Gastrocnemius medialis (tissue), 4 donors: ENCODE measurements around the gene PSMD7. TPM values are rescaled to one million over a fixed set of nuclear protein-coding genes. Genes with fewer than 3 reads are reported as not detected.

Experiments used
- ATAC-seq, 2 donors: fragments of 150-250 bp; one replicate each; pipeline ENCODE4 v1.9.1; 2016
- DNase-seq, 2 donors: peaks; one replicate each; pipeline ENCODE4 v3.0.0-alpha.2; 2019
- H3K27ac ChIP-seq, 4 donors: fragments of 200-600 bp; sonication (generic); 1 replicate in 1 of 4; 2 replicates in 3 of 4; pipeline ENCODE4 v1.5.1; 2016 to 2018; ENCODE audit warnings: mild to moderate bottlenecking in 2 of 4, moderate library complexity in 1 of 4
- H3K27me3 ChIP-seq, 3 donors: fragments of 200-600 bp; sonication (generic) in 2 of 3; 1 replicate in 1 of 3; 2 replicates in 2 of 3; pipeline versions ENCODE4 v1.5.1 to v1.6.0; 2016 to 2019; ENCODE audit warnings: mild to moderate bottlenecking in 1 of 3, moderate library complexity in 1 of 3
- H3K36me3 ChIP-seq, 2 donors: fragments of 200-600 bp; sonication (generic) in 1 of 2; one replicate each; pipeline ENCODE4 v1.5.1; 2017 to 2018
- H3K4me1 ChIP-seq, 2 donors: fragments of 200-600 bp; sonication (generic) in 1 of 2; one replicate each; pipeline ENCODE4 v1.5.1; 2016 to 2017; ENCODE audit warnings: mild to moderate bottlenecking in 2 of 2
- H3K4me3 ChIP-seq, 4 donors: fragments of 200-600 bp; sonication (generic) in 3 of 4; 1 replicate in 1 of 4; 2 replicates in 3 of 4; pipeline ENCODE4 v1.5.1; 2016 to 2019; ENCODE audit warnings: mild to moderate bottlenecking in 2 of 4
- H3K9me3 ChIP-seq, 3 donors: fragments of 200-600 bp; sonication (generic) in 2 of 3; 1 replicate in 1 of 3; 2 replicates in 2 of 3; pipeline ENCODE4 v1.5.1; 2016 to 2019
- POLR2A ChIP-seq, 2 donors: fragments of 450-650 bp; IDR thresholded peaks; one replicate each; pipeline ENCODE4 v1.6.1; 2017; ENCODE audit warnings: antibody characterized with exemption in 2 of 2, mild to moderate bottlenecking in 2 of 2, moderate library complexity in 2 of 2
- in situ Hi-C, 4 donors: fragments of 200-750 bp; cut with MboI; loops; one replicate each; pipeline versions ENCODE4 v1.15.0 to v1.8.0; 2017; ENCODE audit warnings: low sequenced_read_pairs in 4 of 4
- intact Hi-C: fragments of 100-400 bp; cut with DNase I; formaldehyde crosslinking; loops from one replicate; pipeline ENCODE4 v1.15.1; 2023; ENCODE audit warnings: low total_unique reads
- total RNA-seq, 4 donors: library from RNA; depleted of rRNA; stranded (reverse); fragments of >200 nt; gene quantifications; one replicate each; pipeline versions ENCODE4 v1.1.0 to v1.2.3, GENCODE V29; 2016
- TF ChIP-seq, protein P1 (sequence below), 5 experiments: fragments of 450-650 bp in 3 of 5; fragments of 200-600 bp in 2 of 5; sonication (generic) in 2 of 5; IDR thresholded peaks in 4 of 5; conservative IDR thresholded peaks in 1 of 5; 1 replicate in 4 of 5; 2 replicates in 1 of 5; pipeline ENCODE4 v1.5.1; 2016 to 2019; ENCODE audit warnings: antibody characterized with exemption in 5 of 5, mild to moderate bottlenecking in 3 of 5, moderate library complexity in 3 of 5

PSMD7 gene
- total RNA-seq, 4 donors from 2014 or later, result 190 to 267 (median 224) TPM

DNA sequence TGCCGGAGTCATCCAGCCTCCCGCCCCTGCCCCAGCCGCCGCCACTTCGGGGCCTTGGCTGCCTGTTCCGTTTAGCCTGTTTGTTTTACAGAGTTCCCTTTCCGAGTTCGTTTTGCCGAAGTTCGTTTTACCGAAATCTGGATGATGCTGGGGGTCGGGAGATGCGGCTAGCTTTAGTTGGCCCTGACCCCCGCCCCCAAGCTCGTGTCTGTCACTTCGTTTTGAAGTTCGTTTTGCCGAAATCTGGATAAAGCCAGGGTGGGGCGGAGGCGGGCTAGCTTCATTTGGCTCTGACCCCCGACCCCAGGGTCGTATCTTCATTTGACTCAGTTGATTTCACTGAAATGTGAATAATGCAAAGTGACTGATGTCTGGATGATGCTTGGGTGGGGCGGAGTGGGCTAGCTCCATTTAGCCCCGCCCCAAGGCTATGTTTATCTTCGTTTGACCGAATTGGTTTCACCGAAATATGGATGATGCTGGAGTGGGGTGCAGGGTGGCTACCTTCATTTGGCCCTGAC lies 591 bp downstream of the PSMD7 start:
- H3K4me3 ChIP-seq, result peak overlapping the region; percentile 76 to 96 (median 91)
- H3K27ac ChIP-seq, result peak overlapping the region; percentile 94 to 98 (median 95)
- H3K36me3 ChIP-seq, result peaks cover 0 to 39% of the 10 kb centered on the region in 2 donors
- H3K9me3 ChIP-seq, result no peaks in the 10 kb centered on the region
- in situ Hi-C loops, result loop anchor here in 1 of 4 donors (10.0 kb wide), 1 partner anchor 78 kb away; the partner anchor contains the start of gene NPIPB15
- peaks cover 15 to 41% of the 10 kb centered on the region in 2 donors for H3K4me1 ChIP-seq
- DNase-seq (peak in 1 of 2 donors; percentile 28), ATAC-seq (peak; percentile 25 to 37)
- intact Hi-C loops, result loop anchor here (2.0 to 5.0 kb wide), 3 partner anchors 72 to 700 kb away; partner anchors contain the start of genes GLG1 and ZNRF1
- TF ChIP-seq POLR2A (IDR thresholded peaks at IDR 0.05), result no peak
- TF ChIP-seq, protein P1, sequence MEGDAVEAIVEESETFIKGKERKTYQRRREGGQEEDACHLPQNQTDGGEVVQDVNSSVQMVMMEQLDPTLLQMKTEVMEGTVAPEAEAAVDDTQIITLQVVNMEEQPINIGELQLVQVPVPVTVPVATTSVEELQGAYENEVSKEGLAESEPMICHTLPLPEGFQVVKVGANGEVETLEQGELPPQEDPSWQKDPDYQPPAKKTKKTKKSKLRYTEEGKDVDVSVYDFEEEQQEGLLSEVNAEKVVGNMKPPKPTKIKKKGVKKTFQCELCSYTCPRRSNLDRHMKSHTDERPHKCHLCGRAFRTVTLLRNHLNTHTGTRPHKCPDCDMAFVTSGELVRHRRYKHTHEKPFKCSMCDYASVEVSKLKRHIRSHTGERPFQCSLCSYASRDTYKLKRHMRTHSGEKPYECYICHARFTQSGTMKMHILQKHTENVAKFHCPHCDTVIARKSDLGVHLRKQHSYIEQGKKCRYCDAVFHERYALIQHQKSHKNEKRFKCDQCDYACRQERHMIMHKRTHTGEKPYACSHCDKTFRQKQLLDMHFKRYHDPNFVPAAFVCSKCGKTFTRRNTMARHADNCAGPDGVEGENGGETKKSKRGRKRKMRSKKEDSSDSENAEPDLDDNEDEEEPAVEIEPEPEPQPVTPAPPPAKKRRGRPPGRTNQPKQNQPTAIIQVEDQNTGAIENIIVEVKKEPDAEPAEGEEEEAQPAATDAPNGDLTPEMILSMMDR (IDR thresholded peaks at IDR 0.05 in 4 of 5, conservative IDR thresholded peaks at IDR 0.05 in 1 of 5), result no peak
- H3K27me3 ChIP-seq, result no peaks in the 10 kb centered on the region

DNA sequence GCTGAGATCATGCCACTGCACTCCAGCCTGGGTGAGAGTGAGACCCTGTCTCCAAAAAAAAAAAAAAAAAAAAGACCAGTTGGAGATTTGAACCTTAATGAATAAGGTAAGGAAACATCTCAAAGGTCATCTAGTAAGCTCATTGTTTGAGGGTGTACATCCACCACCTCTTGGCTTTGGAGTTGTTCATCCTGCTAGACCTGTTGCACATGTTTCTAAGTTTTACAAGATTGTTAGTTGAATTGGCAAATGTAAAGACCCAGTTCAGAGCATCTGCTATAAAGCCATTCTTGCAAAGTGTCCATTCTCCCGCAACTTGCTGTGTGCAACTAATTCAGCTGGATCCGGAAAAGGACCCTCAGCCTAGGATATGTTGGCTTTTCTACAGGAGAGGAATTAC lies 1.5 kb downstream of the PSMD7 start:
- peaks cover 15 to 41% of the 10 kb centered on the region in 2 donors for H3K4me1 ChIP-seq
- H3K4me3 ChIP-seq, result peak overlapping the region; percentile 76 to 96 (median 91)
- TF ChIP-seq, protein P1 (IDR thresholded peaks at IDR 0.05 in 4 of 5, conservative IDR thresholded peaks at IDR 0.05 in 1 of 5), result no peak
- no peak for TF ChIP-seq POLR2A (IDR thresholded peaks at IDR 0.05)
- in situ Hi-C loops (loop anchor here in 1 of 4 donors (10.0 kb wide), 1 partner anchor 77 kb away; the partner anchor contains the start of gene NPIPB15), intact Hi-C loops (loop anchor here (5.0 kb wide), 2 partner anchors 309 to 699 kb away; partner anchors contain the start of genes GLG1 and ZNRF1)
- no peaks in the 10 kb centered on the region for H3K27me3 ChIP-seq
- peaks cover 0 to 48% of the 10 kb centered on the region in 2 donors for H3K36me3 ChIP-seq
- no peak for ATAC-seq
- DNase-seq, result no peak
- H3K27ac ChIP-seq, result peak overlapping the region; percentile 94 to 98 (median 95)
- H3K9me3 ChIP-seq, result no peaks in the 10 kb centered on the region

DNA sequence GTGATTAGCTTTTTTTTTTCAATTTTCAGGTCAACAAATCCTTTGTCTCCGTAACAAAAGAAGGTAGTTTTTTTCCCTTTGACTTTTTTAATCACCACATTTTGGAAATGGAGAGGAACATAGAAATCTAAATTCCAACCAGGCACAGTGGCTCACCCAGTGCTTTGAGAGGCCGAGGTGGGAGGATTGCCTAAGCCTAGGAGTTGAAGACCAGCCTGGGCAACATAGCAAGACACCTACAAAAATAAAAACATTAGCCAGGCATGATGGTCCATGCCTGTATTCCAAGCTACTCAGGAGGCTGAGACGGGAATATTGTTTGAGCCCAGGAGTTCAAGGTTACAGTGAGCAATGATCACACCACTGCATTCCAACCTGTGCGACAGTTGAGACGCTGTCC lies 5.7 kb downstream of the PSMD7 start:
- TF ChIP-seq, protein P1 (IDR thresholded peaks at IDR 0.05 in 4 of 5, conservative IDR thresholded peaks at IDR 0.05 in 1 of 5), result no peak
- TF ChIP-seq POLR2A (IDR thresholded peaks at IDR 0.05), result no peak
- Histone ChIP-seq H3K9me3 (no peaks in the 10 kb centered on the region), H3K27ac (no peak overlapping the region), H3K4me3 (no peak overlapping the region), H3K27me3 (no peaks in the 10 kb centered on the region), H3K4me1 (peaks cover 15 to 30% of the 10 kb centered on the region in 2 donors), H3K36me3 (peaks cover 7 to 89% of the 10 kb centered on the region in 2 donors)
- no peak for DNase-seq
- intact Hi-C loops (no loop called here), in situ Hi-C loops (no loop called here)
- ATAC-seq, result no peak

DNA sequence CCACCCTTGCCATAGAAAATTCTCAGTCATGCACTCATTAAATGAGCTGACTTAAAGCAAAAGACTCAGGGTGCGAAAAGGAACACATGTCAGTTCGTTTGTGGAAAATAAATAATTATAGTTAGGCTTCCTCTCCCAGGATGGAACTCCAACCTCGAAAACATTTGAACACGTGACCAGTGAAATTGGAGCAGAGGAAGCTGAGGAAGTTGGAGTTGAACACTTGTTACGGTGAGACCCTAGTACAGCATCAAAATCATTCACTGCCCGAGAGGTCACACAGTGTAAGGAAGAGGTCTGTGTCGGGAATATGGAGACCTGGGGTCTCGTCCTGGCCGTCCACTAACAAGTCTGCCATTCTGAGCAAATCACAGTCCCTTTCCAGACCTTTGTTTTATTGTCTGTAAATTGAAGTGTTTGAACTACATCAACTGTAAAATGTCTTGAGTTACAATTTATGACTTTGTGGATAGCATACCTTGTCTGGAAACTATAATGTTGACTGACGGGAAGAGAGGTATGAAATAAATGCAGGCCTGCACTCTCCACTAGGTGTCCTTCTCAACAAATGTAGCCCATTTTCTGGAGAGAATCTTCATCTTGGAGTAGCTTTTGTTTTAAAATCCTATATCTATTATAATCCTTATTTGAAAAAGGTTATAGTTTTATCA lies 7.7 kb downstream of the PSMD7 start:
- H3K4me1 ChIP-seq, result peaks cover 0 to 12% of the 10 kb centered on the region in 2 donors
- in situ Hi-C loops, result no loop called here
- no peaks in the 10 kb centered on the region for H3K27me3 ChIP-seq
- H3K9me3 ChIP-seq, result no peaks in the 10 kb centered on the region
- no peak overlapping the region for H3K27ac ChIP-seq
- H3K4me3 ChIP-seq, result no peak overlapping the region
- ATAC-seq (no peak), DNase-seq (no peak)
- intact Hi-C loops, result no loop called here
- H3K36me3 ChIP-seq, result peaks cover 7 to 88% of the 10 kb centered on the region in 2 donors
- TF ChIP-seq POLR2A (IDR thresholded peaks at IDR 0.05), result no peak
- TF ChIP-seq, protein P1 (IDR thresholded peaks at IDR 0.05 in 4 of 5, conservative IDR thresholded peaks at IDR 0.05 in 1 of 5), result no peak
